HG03432 (cell line): Measurements from ENCODE around the gene ARAP1.

ENCODE experiments used
- ATAC-seq: cut with Tn5 transposase; IDR thresholded peaks from one replicate; pipeline ENCODE4 v1.9.1; 2021; ENCODE audit warnings: mild to moderate bottlenecking, moderate library complexity; ENCODE audit not compliant: unreplicated experiment

ARAP1 gene

DNA sequence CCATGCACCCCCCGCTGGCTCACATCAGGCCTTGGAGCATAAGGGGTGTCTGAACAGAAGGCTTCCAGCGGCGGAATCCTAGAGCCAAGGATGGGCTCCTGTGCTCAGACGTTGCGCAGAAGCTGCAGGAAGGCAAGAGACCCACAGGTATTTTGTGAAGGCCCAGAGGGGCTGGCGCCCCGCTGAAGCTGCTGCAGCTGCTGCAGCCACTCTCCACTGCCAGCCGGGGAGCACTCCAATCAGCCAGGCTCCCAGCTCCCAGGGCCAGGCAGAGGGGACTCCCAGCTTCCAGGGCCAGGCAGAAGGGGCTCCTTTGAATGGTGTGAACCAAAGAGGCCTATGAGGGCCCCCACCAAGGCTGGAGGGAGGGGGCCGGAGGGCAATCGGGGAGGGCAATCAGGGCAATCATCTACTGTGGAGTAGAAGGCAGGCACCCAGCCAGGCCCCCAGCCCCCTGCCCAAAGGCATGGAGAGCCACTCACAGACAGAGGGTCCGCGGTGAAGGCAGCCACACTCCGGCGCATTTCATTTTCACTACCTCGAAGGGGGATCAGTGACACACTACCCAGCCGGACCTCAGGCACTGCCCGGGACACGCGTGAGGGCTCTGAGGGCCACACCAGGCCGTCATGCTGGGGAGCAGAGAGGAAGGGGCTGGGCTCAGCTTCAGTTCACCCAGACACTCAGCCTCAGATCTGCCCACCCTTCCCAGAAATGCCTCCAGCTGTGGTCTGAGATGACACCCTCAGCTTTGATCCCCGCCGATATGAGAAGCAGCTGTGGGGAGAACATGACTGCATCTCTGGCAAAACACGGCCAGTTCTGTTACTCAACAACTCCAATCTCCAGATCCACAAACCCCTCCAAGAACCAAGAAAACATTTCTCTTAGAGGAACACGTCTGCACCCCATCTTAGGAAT is 66.4 kb downstream of the ARAP1 start:
- no peak for ATAC-seq

DNA sequence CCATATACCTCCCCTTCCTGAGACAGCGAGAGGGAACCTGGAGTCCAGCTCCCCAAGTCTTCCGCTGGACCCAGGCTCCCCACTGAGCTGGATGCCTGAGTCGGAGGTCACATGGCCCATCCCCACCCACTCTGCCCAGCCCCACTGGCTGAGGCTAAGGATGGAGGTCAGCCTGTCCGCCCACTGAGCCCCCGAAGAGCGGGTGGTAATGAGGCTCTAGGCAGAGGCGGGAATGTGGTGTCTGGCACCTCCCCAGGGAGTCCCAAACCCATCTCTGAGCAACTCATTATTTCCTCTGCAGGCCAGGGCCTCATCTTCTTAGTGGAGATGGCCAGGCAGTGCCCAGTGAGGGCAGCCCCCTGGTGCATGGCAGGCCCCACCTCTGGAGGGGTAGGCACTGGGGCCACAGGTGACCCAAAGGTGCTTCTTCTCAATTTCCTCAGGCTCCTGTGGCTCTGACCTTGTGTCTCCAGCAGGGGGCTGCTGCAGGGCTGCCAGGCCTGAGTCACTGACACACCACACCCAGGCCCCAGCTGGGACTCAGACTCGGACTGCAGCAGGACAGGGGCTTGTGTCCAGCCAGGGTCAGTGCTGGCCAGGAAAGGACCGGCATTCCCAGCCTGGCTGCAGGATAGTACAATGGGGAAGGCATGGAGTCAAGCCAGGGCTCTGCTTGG is 67.8 kb downstream of the ARAP1 start:
- peak; percentile 38 for ATAC-seq

DNA sequence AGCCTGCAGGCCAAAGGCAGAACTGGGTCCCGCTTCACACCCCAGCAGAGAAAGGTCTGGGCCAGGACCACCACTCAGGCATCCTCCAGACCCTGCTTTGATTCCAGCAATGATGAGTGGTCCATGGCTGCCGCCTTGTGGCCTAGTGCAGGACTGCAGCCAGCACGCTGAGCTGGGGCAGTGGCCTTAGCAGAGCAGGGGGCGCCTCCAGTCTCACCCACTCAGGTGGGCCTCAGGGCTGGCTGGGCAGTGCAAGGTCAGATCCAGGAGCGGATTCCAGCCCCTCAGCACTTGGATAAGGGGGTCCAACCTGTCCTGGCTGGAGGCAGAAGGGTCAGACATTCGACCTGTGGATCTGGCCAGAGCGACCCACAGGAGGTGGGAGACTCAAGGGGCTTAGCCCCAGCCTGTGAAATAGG is 68.4 kb downstream of the ARAP1 start:
- peak; percentile 62 for ATAC-seq

DNA sequence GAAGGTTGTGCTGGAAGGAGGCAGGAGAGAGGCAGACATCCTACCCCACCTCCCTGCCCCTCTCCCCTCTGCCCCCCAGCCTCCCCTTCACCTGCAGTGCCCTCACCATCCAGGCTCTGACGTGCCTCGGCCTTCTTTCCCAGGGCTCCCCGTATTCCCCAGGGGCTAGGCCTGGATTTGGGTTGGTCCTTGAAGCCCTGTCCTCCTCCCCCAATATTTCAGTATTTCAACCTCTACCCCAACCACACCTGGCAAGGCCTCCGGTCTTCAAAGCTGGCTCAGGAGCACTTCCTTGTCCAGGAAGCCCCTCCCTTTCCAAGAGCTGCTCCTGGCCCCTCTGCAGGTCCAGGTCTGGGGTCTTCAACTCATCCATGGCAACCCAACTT is 69.4 kb downstream of the ARAP1 start:
- no peak for ATAC-seq

DNA sequence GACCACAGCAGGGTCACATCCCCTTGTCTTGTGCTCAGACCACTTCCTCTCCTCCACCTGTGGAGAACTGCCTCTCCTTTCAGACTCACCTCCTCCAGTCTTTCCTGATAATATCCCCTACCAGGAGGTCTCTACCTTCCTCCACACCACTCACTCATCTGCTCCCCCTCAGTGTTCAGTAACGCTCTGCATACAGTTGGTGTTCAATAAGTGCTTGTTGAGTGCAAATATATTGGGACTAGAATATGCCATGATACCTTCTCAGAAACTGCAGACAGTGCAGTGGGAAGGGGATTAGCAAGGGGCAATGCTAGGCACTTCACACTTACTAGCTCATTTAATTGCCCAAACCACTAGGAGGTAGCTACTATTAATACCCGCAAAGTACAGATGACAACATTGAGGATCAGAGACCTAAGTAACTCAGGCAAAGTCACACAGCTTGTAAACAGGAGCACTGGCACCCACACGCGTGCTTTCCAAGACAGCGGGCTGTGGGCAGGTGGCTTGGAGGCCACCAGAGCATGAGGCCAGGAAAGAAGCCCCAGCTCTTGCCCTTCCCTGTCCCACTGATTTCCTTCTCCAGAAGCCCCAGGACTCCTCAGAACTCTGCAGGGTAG is 69.9 kb downstream of the ARAP1 start:
- no peak for ATAC-seq

DNA sequence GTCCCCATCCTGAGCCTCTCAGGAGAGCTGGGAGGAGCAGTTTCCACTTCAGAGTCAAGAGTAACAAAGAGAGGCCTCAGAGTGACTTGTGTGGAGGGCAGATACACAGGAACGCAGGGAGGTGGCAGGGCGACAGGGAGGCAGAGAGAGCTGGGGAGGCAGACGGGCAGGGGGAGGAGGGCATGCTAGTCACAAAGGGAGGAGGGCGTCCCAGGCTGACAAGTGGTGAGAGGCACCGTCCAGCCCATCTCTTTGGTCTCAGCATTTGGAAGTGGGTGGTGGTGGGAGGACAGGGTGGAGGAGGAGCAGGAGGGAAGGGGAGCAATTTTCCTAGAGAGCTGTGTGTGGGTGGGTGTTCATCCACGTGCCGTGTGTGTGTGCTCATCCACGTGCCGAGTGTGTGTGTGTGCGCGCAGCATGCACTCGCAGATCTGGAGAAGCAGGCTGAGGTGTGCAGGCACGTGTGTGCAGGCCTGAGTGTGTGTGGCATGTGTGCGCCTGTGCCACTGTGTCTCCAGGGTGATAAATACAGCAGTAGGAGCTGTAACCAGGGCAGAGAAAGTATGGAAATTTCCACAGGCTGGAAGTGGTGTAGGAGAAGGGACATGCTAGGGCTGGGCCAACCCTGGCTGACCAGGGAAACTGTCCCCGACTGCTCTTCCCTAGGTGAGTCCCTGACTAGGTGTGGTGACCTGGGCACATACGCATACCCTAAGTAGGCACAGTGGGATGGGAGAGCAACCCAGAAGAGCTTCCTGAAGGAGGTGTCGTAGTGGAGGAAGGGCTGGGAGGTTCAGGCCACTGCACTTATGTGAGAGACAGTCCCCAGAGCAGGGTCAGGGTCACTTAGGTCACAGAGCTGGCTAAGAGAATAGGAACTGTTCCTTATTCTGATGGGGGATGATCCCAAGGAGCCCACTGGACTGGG is 70.7 kb downstream of the ARAP1 start:
- ATAC-seq: no peak

DNA sequence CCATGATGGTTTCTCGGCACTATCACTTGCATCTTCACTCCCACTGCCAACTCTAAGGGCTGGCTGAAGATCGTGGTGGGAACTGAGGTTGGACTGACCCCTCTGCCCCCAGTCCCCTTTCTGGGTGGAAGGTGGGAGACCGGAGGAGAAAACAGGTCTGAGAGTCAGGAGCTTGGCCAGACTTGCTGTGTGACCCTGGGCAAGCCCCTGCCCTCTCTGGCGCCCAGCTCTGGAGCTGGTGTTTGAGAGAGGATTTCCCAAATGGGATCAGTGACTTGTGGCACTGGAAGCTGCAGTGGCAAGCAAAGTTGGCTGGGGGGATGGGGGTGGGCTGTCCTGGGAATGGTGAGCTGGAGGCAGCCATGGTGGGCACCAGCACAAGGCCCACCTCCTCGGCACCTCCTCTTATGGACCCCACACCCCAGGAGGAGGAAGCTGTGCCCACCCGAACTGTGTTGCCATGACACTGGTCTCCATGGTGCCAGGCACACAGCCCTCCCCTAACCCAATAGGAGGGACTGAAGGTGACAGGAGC is 71.5 kb downstream of the ARAP1 start:
- no peak for ATAC-seq

DNA sequence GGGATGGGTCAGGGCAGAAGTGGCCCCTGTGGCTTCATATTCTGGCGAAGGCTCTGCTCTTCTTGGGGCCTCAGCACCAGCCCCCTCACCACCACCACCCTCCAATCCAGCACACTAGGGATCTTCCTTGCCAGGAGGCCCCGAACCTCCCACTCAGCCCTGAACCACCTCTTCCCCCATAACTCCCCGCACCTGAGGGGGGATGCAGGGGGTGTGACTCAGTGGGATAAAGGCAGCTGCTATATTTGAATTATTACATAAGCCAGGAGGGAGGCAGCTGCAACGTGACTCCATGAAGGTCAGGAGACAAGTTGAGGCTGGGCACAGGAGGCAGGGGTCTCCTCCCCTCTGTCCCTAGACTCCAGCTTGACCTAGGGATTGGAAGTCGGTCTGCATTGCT is 72.3 kb downstream of the ARAP1 start:
- ATAC-seq: no peak

DNA sequence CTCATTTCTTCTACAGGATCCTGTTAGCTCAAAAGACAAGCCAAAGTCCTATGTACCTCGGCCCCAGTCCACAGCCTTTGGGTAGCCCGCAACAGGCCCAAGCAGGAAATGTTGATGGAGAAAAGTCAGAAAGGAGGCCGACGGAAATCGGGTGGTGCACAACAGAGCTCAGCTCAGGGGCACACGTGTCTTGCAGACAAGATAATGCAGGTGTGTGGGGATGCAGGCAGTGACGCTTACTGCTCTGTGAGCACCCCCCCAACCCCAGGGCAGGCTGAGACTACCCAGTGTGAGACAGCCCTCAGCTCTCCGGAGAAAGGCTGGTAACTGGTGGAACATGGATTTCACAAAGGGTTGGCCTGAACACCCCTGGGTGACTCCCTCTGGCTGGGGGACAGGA is 73.7 kb downstream of the ARAP1 start:
- ATAC-seq: no peak

DNA sequence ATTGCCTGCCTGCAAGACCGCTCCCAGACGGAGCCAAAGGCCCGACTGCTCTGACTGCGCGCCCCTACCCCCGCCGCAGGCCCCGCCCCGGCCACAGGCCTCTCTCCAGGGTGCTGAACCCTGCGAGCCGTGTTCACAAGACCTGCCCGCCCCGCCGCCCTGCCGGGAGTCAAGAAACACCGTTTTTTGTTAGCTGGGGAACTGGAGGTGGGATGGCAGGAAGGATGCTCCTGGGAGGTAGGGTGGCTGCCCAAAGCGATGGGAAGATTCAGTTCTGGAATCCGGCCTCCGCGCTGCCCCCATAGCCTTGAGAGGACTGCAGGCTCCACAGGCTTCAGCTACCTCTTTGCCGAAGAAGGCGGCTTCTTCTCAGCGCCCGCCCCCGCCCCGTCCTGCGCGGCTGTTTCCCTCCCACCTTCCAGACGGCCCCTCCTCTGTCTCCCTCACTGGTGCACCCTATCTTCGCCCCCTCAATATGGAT is 75.3 kb downstream of the ARAP1 start:
- no peak for ATAC-seq

DNA sequence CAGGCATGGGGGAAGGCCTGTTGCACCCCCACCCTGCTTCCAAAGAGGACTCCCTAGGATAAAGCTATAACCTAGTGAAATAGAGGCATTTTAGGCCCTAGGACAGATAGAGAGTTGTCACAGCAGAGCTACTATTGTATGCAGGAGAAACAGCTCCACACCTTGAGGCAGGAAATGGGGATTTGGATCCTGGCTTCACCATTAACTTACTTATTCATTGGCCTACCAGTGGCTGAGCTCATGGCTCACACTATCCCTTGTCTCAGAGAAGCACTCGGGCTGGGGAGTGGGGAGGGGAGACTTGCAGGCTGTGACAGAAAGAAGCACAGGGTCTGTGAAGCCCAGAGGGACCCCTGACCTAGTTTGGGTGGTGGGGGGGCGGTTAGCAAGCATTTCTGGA is 77.0 kb downstream of the ARAP1 start:
- ATAC-seq: no peak

DNA sequence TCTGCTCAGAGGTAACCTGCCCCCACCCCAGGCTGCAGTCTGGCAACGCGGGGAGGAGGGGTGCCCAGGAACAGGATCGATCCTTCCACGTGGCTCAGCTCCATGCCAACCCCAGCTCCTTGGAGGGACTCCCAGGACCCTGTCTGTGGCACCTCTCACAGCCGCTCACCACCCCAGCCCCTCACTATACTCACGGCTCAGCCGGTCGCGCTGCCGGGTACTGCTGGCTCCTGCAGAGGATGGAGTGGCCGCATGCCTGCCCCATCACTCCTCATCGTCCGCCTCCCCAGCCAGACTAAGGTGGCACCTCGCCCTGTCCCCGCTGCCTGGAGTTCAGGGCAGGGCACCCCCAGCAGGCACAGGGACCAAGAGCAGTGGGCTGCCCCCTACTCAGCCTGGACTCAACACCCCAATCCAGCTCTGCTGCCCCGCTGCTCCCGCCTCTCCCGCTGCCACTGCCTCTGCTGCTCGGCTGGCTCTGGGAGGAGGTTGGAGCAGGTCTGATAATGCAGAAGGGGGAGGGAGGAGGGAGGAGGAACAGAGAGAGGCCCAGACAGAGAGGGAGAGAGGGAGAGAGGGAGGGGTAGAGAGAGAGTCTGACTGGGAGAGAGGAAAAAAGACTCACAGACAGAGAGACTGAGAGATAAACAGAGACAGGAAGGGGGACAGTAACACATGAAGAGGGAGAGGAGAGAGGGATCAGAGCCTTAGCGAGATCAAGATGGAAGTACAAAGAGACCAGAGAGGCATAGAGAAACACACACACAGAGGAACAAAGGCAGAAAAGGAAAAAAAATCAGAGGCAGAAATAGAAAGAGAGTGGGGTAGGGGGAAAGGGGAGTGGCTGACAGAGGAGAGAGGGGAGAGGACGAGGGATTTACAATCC is 78.0 kb downstream of the ARAP1 start, which contains the start of gene PDE2A:
Gene PDE2A, minus strand, starts transcription at position 480 of the 886 bp plus-strand sequence. Its CDS starts 215 bp downstream, at position 265.
- ATAC-seq: no peak

DNA sequence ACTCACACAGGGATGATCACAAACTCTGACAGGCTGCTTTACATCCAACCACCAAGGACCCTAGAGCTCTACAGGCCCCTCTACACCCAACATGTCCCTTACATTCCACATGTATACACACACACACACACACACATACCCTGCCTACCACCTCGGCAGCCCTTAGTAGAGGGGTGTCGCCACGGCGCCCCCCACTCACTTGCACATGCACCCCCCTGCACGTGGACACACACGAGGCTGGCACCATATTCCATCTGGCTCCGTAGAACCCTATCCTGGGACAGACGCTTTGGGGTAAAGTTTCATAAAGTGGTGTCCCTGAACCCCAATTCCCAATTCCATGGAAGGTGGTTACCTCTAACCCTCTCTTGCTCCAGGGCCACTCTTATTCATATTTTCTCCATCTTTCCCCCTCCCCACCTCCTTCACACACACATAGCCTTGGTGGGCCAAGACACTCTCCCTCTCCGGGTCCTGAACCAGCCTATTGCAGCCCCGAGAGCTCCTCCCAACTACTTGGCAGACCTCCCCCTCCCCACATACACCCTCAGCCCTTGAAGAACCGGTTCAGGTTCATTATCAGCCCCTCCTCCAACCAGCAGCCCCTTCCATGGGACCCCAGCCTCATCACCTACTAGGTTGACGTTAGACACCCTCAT is 78.8 kb downstream of the ARAP1 start:
- no peak for ATAC-seq

DNA sequence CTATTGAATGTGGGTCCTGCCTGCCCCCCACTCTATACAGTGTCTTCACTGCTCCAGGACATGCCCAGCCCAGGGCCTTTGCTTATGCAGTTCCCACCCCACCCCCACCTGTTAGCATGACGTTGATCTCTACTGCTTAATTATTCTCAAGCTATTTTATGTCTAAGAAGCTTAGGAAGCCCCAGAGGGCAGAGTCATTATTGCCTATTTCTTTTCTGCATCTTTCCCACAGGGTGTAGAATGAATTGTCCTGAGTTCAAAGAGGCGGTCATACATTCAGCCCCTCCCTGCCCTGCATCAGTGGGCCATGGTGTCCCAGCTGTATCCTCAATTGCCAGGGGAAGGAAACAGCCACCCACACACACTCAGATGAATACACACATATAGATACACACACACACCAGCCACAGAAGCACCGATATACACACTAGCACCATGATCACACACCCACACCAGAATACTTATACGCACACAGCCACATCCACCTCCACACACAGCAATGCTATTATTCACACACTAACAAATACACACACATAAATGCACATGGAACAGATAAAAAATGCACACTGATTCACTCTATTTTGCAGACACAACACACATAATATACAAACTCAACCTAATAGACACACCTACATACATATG is 79.5 kb downstream of the ARAP1 start:
- ATAC-seq: no peak

DNA sequence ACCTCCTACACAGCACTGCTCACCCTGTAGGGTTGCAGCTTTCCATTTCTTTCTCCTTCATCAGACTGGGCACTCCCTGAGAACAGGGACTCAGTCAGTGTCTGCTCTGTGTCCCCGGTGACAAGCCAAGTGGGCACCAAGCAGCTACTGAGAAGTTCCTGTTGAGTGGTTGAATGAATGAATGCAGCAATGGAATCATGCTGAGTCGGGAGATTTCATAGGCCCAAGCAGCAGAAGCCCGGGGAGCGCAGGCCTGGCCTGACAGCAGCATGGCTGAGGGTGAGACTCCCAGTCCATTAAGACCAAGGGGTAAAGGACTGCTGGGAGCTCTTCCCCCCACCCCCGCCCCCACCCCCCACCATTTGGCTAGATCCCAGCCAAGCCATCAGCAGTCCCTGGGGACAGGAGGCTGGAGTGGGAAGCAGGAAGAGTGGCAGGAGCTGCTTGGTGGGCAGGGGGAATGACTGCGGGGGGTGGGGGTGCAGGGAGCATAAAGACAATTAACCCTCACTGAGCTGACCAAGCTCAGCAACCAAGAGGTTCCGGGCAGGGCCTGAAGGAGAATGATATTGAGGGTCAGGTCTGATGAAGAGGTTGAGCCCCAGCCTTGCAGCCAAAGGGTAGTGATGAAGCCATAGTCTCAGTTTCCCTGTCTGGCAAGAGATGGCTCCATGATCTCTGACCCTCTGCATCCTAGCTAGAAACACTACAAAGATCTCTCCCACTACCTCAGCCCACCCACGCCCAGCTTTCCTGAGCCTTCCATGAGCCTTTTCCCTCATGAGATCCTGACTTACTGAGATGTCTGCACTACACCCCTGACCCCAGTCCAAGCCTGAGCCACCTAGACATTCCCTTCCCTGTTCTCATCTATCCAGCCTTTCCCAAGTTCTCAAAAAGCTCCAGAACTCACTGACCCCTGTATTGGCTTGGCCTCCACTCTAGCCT is 80.8 kb downstream of the ARAP1 start:
- no peak for ATAC-seq

DNA sequence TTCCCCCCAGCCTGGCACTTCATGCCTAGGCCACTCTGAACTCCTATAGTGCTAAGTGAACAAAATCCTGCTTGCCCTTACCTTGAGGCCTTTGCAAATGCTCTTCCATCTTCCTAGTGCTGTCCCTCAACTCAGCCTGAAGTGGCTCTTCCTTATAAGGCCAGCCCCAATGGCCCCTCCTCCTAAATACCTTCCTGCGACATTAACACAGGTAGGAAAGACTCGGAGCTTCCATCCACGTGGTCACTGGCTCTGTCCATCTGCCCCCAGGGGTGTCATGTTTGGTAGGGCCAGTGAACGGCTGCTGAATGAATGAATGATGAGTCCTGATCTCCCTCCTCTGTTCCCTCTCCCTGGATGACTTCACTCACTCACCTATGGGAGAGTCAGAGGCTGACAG is 82.2 kb downstream of the ARAP1 start:
- no peak for ATAC-seq

DNA sequence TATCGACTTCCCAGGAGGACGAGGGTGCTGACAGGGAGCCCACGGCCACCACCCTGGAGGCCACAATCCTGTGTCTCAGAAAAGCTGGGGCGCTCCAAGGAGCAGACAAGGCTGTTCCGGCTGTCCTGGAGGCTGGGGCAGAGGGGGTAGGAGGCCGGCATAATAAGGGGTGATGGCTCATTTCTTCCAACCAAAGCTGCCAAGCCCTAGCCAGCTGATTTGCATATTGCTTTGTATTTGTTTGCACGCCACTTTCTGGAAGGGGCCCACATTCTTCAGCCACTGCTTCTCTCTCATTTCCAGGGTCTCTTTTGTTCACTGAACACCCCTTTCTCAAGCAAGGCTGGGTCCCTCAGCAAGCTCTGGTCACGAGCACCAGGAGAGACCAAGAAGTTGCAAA is 82.7 kb downstream of the ARAP1 start:
- no peak for ATAC-seq
